Measurements from ENCODE around the gene PFKM.
A peak's percentile ranks its signal among the peaks of the same experiment; 100 is the strongest.

Gene PFKM

DNA sequence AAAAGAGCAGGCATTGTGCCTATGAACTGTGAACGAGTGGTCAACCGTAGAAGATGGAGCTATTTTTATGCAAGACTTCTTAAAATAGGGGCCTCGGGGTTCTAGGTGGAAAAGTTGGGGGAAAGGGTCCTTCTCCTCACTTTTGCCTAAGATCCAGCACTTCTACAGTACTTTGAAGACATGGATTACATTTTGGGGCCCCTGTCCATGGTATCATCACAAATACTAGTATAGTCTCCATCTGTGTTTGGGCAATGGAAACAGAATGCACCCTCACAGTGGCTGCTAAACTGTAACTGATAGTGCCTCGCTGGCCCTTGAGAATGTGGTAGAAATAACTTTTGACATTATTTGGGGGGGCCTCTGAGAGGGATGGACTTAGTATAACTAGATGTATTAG, 58.8 kb downstream of the PFKM start:
- Histone ChIP-seq H3K9me3 (ENCODE audit: control insufficient read depth, insufficient read depth, low read depth, low read length) (no peaks in the 10 kb centered on the region), H3K4me1 (ENCODE audit: control insufficient read depth, insufficient read depth, low read length) (peaks cover 17% of the 10 kb centered on the region), H3K27ac (ENCODE audit: low read depth, low read length) (no peak overlapping the region)

DNA sequence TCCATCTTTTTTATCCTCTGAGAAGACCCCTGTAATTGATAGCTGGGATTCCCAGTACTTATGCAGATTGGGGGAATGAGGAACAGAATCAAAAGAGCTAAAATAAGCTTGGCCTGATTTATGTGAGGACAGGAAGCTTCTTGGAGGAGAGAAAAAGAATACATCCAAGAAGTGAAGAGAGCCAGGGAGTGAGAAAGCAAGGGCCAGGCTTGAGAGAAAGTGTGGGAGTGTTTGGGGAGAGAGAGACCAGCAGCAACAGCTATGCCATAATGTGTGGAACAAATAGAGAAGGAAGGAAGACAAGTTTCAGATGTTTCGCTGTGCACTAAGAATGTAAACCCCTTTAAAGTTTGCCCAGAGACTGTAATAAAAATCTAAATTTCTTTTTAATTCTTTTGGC, 60.3 kb downstream of the PFKM start:
- Histone ChIP-seq H3K9ac (ENCODE audit: low read length) (no peak overlapping the region), H3K27ac (ENCODE audit: low read depth, low read length) (no peak overlapping the region), H3K4me1 (ENCODE audit: control insufficient read depth, insufficient read depth, low read length) (peaks cover 20% of the 10 kb centered on the region), H3K9me3 (ENCODE audit: control insufficient read depth, insufficient read depth, low read depth, low read length) (no peaks in the 10 kb centered on the region), H3K27me3 (ENCODE audit: control insufficient read depth, insufficient read depth, low read length) (peaks cover 78% of the 10 kb centered on the region), H3K4me3 (ENCODE audit: low read depth, low read length) (no peak overlapping the region), H3K36me3 (ENCODE audit: control insufficient read depth, insufficient read depth, low read length) (no peaks in the 10 kb centered on the region)

More for the DNA sequence above, 58.8 kb downstream of the PFKM start:
- Histone ChIP-seq H3K4me3 (ENCODE audit: low read depth, low read length) (no peak overlapping the region), H3K27me3 (ENCODE audit: control insufficient read depth, insufficient read depth, low read length) (peaks cover 63% of the 10 kb centered on the region), H3K9ac (ENCODE audit: low read length) (no peak overlapping the region), H3K36me3 (ENCODE audit: control insufficient read depth, insufficient read depth, low read length) (no peaks in the 10 kb centered on the region)

DNA sequence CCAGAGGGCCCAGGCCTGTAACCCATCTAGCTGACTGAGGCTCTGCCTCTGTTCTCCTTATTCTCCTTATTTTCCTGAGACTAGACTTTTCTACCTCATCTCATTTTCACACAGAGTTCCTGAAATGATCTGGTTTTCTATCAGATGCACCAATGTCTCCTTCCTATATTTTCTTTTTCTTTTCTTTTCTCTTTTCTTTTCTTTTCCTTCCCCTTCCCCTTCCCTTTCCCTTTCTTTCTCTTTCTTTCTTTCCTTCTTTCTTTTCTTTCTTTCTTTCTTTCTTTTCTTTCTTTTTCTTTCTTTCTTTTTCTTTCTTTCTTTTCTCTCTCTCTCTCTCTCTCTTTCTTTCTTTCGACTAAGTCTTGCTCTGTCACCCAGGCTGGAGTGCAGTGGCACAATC, 61.3 kb downstream of the PFKM start:
- H3K4me3 ChIP-seq (ENCODE audit: low read depth, low read length): no peak overlapping the region
- H3K27me3 ChIP-seq (ENCODE audit: control insufficient read depth, insufficient read depth, low read length): peaks cover 88% of the 10 kb centered on the region
- H3K4me1 ChIP-seq (ENCODE audit: control insufficient read depth, insufficient read depth, low read length): peaks cover 17% of the 10 kb centered on the region
- H3K9me3 ChIP-seq (ENCODE audit: control insufficient read depth, insufficient read depth, low read depth, low read length): no peaks in the 10 kb centered on the region
- no peaks in the 10 kb centered on the region for H3K36me3 ChIP-seq (ENCODE audit: control insufficient read depth, insufficient read depth, low read length)
- H3K27ac ChIP-seq (ENCODE audit: low read depth, low read length): no peak overlapping the region
- no peak overlapping the region for H3K9ac ChIP-seq (ENCODE audit: low read length)

DNA sequence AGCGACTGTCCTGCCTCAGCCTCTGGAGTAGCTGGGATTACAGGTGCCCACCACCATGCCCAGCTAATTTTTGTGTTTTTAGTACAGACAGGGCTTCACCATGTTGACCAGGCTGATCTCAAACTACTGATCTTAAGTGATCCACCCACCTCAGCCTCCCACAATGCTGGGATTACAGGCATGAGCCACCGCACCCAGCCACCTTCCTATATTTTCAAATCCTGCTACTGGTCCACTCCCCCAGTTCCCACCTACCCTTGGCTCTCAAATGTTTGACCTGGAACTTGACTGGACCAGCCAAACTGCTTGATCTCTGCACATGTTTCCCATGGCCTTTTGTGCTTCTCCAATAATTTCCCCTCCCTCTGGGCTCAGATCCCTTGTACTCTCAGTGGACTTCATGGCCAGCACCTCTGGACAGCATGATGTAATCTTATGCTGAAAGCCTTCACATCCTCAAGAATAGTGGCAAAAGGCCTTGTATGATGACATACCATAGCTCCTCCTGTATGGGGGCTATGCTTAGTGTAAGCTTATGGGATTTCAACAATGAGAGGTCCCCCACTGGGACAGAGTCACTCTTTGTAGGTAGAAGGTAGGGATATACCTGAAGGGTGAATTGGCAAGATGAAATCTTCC, 61.8 kb downstream of the PFKM start:
- no peak overlapping the region for H3K4me3 ChIP-seq (ENCODE audit: low read depth, low read length)
- no peaks in the 10 kb centered on the region for H3K36me3 ChIP-seq (ENCODE audit: control insufficient read depth, insufficient read depth, low read length)
- H3K4me1 ChIP-seq (ENCODE audit: control insufficient read depth, insufficient read depth, low read length): peaks cover 15% of the 10 kb centered on the region
- no peak overlapping the region for H3K27ac ChIP-seq (ENCODE audit: low read depth, low read length)
- no peak overlapping the region for H3K9ac ChIP-seq (ENCODE audit: low read length)
- H3K9me3 ChIP-seq (ENCODE audit: control insufficient read depth, insufficient read depth, low read depth, low read length): no peaks in the 10 kb centered on the region
- H3K27me3 ChIP-seq (ENCODE audit: control insufficient read depth, insufficient read depth, low read length): peaks cover 93% of the 10 kb centered on the region

DNA sequence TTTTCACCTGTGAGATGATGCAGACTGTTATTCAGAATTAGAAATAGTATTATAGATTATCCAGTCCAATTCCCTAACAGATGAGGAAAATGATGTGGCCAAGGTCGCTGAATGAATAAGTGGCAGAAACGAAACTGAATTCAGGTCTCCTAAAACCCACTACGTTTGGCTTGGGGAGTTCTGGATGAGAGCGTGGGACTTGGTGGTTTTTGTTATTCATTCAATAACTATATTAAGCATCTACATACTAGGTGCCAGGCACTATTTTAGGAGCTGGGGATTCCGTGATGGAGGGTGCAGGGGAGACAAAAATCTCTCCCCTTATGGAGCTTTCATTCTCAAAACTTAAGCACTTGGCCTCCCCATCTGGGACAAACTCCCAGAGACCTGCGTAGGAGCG, 63.5 kb downstream of the PFKM start:
- no peak overlapping the region for H3K9ac ChIP-seq (ENCODE audit: low read length)
- H3K27me3 ChIP-seq (ENCODE audit: control insufficient read depth, insufficient read depth, low read length): peaks cover 99% of the 10 kb centered on the region
- H3K4me1 ChIP-seq (ENCODE audit: control insufficient read depth, insufficient read depth, low read length): 0 out of 2 replicates have a peak, but pooled peaks cover 7% of the 10 kb centered on the region
- H3K4me3 ChIP-seq (ENCODE audit: low read depth, low read length): peak overlapping the region; percentile 74
- H3K36me3 ChIP-seq (ENCODE audit: control insufficient read depth, insufficient read depth, low read length): no peaks in the 10 kb centered on the region
- H3K27ac ChIP-seq (ENCODE audit: low read depth, low read length): no peak overlapping the region
- no peaks in the 10 kb centered on the region for H3K9me3 ChIP-seq (ENCODE audit: control insufficient read depth, insufficient read depth, low read depth, low read length)

DNA sequence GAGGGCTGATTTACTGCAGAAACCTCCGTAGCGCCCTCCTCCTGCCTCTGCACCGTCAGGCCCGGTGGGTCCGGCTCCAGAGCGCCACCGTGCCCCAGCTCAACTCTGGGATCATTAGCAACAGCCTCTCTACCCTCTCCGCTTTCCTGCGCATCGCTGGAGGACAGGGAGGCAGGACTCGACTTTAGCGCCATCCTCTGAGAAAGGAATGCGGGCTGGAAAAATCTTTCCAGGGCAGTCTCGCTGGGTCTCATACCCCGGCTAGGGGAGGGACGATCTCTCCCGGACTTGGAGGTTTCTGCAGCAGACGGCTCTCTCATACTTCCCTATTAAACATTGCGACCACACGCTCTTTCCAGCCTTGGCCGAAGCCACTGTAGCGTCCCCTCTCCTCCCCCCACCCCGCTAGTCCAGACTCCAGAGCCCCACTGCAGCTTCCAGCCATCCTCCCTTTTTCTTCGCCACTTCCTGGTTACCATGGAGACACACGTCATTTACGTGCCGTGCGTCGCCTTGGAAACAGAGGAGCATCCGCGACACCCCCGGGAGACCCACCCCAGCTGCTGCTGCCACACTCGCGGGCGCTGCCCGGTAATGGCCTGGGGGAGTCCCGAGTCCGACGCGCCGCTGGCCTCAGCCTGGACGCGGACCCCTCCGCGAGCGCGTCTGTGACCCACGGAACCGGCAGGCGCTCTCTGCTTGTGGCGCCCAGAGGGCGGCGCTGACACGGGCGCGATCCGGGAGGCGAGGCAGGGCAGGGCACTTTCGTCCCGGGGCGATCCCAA, 64.1 kb downstream of the PFKM start, which contains the start of gene CCDC184:
CCDC184 (plus strand) TSS at position 554 of the 785 bp plus-strand sequence. CDS start 479 bp downstream, outside the sequence.
- Histone ChIP-seq H3K27me3 (ENCODE audit: control insufficient read depth, insufficient read depth, low read length) (peaks cover 99% of the 10 kb centered on the region), H3K9ac (ENCODE audit: low read length) (no peak within 1 kb of the TSS), H3K4me1 (ENCODE audit: control insufficient read depth, insufficient read depth, low read length) (0 out of 2 replicates have a peak, but pooled peaks cover 7% of the 10 kb centered on the region), H3K36me3 (ENCODE audit: control insufficient read depth, insufficient read depth, low read length) (no peaks in the 10 kb centered on the region), H3K9me3 (ENCODE audit: control insufficient read depth, insufficient read depth, low read depth, low read length) (no peaks in the 10 kb centered on the region), H3K4me3 (ENCODE audit: low read depth, low read length) (peak within 1 kb of the TSS; percentile 74), H3K27ac (ENCODE audit: low read depth, low read length) (no peak within 1 kb of the TSS)

DNA sequence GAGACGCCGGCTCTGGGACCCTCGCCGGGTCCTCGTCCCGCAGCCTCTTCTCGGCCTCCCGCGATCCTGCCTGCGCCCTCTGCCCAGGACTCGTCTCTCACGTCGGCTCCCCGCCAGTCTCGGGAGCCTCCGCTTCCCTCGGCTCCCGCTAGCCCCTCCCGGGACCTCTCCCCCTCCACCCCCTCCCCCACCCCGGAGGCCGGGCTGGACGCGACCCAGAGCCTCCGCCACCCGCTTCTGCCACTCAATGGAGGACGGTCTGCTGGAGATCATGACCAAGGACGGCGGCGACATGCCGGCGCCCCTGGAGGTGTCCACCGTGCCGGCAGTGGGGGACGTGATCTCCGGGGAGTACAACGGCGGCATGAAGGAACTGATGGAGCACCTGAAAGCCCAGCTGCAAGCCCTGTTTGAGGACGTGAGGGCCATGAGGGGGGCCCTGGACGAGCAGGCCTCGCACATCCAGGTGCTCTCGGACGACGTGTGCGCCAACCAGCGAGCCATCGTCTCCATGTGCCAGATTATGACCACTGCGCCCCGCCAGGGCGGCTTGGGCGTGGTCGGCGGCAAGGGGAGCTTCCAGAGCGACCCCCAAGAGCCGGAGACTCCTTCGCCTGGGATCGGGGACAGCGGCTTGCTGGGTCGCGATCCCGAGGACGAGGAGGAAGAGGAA, 64.8 kb downstream of the PFKM start:
- Histone ChIP-seq H3K4me1 (ENCODE audit: control insufficient read depth, insufficient read depth, low read length) (0 out of 2 replicates have a peak, but pooled peaks cover 7% of the 10 kb centered on the region), H3K9me3 (ENCODE audit: control insufficient read depth, insufficient read depth, low read depth, low read length) (no peaks in the 10 kb centered on the region), H3K27ac (ENCODE audit: low read depth, low read length) (no peak overlapping the region), H3K4me3 (ENCODE audit: low read depth, low read length) (peak overlapping the region; percentile 74), H3K9ac (ENCODE audit: low read length) (no peak overlapping the region), H3K27me3 (ENCODE audit: control insufficient read depth, insufficient read depth, low read length) (peaks cover 99% of the 10 kb centered on the region), H3K36me3 (ENCODE audit: control insufficient read depth, insufficient read depth, low read length) (no peaks in the 10 kb centered on the region)

DNA sequence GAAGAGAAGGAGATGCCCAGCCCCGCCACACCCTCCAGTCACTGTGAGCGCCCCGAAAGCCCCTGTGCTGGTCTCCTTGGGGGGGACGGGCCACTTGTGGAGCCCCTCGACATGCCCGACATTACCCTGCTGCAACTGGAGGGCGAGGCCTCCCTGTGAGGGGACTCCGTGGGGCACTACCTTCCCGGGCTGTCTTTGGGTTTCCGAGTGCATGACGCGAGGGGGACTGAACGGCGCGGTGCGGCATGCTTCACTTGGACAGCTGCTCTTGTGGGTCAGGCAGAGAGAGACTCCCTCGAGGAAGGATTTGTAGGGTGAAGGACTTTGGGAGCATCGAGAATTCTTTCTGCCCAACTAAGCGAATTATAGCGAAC, 65.4 kb downstream of the PFKM start:
- H3K36me3 ChIP-seq (ENCODE audit: control insufficient read depth, insufficient read depth, low read length): no peaks in the 10 kb centered on the region
- no peak overlapping the region for H3K9ac ChIP-seq (ENCODE audit: low read length)
- H3K9me3 ChIP-seq (ENCODE audit: control insufficient read depth, insufficient read depth, low read depth, low read length): no peaks in the 10 kb centered on the region
- 0 out of 2 replicates have a peak, but pooled peaks cover 7% of the 10 kb centered on the region for H3K4me1 ChIP-seq (ENCODE audit: control insufficient read depth, insufficient read depth, low read length)
- H3K27me3 ChIP-seq (ENCODE audit: control insufficient read depth, insufficient read depth, low read length): peaks cover 98% of the 10 kb centered on the region
- peak overlapping the region; percentile 74 for H3K4me3 ChIP-seq (ENCODE audit: low read depth, low read length)
- H3K27ac ChIP-seq (ENCODE audit: low read depth, low read length): no peak overlapping the region

DNA sequence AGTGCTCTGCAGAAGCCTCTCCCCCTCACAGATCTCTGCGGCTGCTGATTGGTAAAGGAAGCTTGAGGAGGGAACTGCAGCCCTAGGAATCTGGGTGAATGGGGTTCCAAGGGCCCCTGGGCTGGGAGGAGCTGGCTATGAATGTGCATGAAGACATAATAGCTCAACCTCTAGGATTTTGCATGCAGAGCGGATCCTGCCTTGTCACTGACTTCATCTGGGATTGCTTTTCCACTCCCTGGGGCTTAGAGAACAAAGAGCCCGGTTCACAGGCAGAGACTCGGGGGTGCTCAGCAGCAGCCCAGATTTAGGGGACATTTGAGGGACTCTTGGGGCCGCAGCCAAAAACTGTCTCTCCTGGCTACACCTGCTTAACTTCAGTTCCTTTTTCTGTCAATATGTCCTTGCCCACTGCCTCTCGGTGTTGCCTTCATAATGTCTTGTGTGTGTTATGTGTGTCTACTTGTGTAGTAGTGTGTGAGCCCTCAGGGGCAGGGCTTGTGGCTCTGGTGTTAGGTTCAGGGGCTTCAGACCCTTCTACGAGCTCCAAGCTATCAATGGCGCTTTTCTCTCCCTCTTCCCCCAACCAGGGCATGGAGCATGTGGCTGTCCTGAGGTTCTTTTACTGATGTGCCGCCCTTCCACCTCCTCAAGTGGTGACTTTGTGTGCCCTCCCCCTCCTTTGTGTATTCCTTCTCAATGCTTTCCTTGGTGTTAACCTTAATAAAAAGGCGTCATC, 66.2 kb downstream of the PFKM start:
- Histone ChIP-seq H3K9me3 (ENCODE audit: control insufficient read depth, insufficient read depth, low read depth, low read length) (no peaks in the 10 kb centered on the region), H3K27me3 (ENCODE audit: control insufficient read depth, insufficient read depth, low read length) (peaks cover 97% of the 10 kb centered on the region), H3K36me3 (ENCODE audit: control insufficient read depth, insufficient read depth, low read length) (no peaks in the 10 kb centered on the region), H3K4me3 (ENCODE audit: low read depth, low read length) (no peak overlapping the region), H3K9ac (ENCODE audit: low read length) (no peak overlapping the region), H3K27ac (ENCODE audit: low read depth, low read length) (no peak overlapping the region), H3K4me1 (ENCODE audit: control insufficient read depth, insufficient read depth, low read length) (0 out of 2 replicates have a peak, but pooled peaks cover 7% of the 10 kb centered on the region)

DNA sequence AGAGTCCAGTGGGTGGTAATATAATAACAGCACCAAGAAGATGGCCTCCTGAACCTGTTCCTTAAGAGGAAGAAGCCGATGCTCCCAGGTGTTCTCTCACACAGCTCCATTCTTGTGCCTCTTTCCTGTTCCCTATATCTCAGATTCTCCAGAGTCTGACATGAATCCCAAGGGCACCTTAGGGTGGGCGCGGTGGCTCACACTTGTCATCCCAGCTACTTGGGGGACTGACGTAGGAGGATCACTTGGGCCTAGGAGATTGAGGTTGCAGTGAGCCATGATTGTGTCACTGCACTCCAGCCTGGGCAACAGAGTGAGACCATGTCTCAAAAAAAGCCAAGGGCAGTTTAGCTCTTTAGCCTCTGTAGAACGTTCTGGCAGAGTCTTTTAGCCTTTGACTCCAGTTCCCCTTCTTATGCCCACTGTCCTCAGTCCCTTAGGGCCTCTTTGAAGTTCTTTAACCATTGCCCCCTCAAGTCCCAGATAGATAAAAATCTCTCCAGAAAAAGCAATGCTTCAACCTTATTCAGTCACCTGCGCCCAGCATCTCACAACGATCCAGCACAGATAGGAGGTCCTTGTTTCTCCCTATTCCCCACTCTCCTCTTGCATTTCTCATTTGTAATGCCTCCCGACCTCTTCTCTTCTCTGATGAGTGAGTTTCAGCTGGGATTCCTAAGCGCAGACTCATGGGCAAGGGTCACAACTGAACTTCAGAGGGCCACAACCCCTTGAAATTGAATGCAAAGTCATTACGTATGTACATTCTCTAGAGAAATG, 68.9 kb downstream of the PFKM start:
- H3K27ac ChIP-seq (ENCODE audit: low read depth, low read length): no peak overlapping the region
- H3K9me3 ChIP-seq (ENCODE audit: control insufficient read depth, insufficient read depth, low read depth, low read length): no peaks in the 10 kb centered on the region
- H3K4me3 ChIP-seq (ENCODE audit: low read depth, low read length): no peak overlapping the region
- H3K4me1 ChIP-seq (ENCODE audit: control insufficient read depth, insufficient read depth, low read length): 0 out of 2 replicates have a peak, but pooled peaks cover 7% of the 10 kb centered on the region
- H3K9ac ChIP-seq (ENCODE audit: low read length): no peak overlapping the region
- H3K36me3 ChIP-seq (ENCODE audit: control insufficient read depth, insufficient read depth, low read length): no peaks in the 10 kb centered on the region
- peaks cover 97% of the 10 kb centered on the region for H3K27me3 ChIP-seq (ENCODE audit: control insufficient read depth, insufficient read depth, low read length)

Measured in HUES6 (cell line).